GM18498 (cell line): ENCODE data around the gene SOX8.

Experiments
- ATAC-seq: cut with Tn5 transposase; IDR thresholded peaks from one replicate; pipeline ENCODE4 v1.9.1; 2021; ENCODE audit warnings: mild to moderate bottlenecking, moderate library complexity; ENCODE audit not compliant: unreplicated experiment

The SOX8 gene

DNA sequence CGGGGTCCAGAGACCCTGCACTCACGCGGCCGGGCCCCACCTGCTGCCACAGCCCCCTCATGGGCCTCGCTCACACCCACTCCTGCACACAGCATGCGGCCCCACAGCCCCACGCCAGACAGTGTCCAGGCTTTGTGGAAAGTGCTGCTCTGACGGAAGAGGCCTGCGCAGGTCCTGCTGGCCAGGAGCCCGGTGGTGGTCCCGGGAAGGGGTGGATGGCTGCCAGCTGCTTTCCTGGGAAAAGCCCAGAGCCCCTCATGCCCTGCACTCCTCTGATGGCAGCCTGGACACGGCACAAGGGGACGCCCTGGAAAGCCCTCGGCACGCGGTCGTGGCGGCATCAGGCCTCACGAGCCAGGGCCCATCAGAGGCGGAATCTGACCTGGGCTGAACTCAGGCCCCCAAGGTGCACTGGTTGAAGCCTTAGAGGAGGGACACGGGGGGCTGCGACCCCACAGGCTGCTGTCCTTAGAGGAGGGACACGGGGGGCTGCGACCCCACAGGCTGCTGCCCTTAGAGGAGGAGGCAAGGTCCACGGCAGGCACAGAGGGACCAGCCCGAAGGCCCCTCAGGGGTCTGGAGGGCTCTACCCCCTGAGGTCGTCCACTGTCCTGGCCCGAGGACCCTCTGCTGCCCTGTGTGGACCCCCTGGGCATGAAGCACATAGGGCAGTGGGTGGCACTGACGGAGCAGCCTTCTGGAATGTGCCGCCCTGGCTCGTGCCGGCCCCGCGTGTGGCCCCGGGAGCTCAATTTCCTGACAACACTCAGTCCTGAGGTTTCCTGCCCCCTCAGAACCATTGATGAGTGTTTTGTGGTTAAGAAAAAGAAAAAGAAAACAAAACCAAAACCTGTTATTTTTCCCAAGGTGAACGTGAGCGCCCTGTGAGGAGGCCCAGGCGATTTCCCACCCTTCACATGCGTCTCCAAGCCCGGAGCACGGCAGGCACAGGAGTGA, 22.1 kb downstream of the SOX8 start:
- no peak for ATAC-seq

DNA sequence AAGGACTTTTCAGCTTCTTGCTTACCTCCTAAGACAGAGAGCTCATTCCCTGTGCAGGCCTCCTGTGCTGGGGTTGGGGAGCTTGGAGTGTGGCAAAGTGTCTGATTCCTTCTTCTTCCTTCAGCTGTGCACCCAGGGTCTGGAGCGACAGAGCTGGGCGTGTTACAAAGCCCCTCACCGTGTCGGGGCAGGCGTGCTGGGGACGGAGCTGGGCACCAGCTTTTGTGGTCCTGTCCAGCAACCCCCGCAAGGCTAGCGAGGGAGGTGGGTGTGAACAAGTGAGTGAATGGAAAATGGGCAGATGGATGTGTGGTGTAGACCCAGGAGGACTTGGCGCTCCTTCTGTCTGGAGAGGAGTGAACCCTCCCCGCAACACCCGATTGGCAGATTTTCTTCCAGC, 23.7 kb downstream of the SOX8 start:
- ATAC-seq, result no peak

DNA sequence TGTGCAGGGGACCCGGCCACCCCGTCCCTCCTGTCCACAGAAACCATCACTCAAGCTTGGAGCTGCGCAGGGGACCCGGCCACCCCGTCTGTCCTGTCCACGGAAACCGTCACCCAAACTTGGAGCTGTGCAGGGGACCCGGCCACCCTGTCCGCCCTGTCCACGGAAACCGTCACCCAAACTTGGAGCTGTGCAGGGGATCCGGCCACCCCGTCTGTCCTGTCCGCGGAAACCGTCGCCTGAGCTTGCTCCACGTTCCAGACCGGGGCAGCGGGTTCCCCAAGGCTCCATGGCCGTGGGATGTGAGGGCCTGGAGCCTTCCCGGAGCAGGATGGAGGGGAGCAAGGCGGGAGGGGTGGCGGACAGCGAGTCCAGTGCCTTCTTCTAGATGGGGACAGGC, 25.2 kb downstream of the SOX8 start:
- ATAC-seq, result no peak

DNA sequence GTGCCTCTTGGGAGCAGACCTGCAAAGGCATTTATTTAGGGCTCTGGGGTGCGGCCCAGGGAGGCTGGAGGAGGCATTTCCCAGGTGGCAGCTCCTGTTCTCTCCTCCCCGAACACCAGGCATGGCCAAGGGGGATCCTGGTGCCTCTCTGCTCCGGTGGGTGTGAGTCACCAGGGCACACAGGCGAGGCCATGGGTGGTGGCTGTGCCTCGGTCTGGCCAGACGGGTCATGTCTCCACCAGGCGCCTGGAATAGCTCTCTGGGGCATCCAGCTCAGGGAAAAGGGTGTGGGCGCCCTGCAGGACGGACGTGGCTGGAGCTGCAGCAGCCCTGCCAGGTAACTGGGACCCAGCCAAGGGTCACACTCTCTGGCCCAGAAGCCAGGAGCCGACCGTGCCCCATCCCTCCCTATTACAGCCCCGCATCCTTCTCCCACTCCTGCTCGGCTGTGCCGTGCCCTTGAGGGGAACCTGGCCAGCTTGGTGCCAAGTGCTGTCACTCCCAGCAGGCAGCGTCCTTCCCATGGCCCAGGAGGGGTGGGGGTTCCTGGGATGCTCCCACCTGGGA, 25.8 kb downstream of the SOX8 start:
- ATAC-seq, result no peak

DNA sequence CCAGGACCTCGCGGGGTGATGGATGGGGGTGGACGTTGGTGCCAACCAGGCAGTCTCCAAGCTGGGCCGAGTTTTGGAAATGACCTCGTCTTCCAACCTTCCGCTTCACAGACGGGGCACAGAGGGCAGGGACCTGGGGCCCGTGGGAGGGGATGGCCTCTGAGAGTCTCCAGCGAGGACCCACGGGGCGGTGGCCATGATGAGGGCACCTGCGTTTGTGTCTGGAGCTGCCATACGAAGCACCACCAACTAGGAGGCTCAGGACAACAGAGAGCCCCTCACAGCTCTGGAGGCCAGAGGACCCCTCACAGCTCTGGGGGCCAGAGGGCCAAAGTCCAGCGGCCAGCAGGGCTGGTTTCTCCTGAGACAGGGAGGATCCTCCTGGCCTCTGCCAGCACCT, 26.5 kb downstream of the SOX8 start:
- ATAC-seq, result no peak

DNA sequence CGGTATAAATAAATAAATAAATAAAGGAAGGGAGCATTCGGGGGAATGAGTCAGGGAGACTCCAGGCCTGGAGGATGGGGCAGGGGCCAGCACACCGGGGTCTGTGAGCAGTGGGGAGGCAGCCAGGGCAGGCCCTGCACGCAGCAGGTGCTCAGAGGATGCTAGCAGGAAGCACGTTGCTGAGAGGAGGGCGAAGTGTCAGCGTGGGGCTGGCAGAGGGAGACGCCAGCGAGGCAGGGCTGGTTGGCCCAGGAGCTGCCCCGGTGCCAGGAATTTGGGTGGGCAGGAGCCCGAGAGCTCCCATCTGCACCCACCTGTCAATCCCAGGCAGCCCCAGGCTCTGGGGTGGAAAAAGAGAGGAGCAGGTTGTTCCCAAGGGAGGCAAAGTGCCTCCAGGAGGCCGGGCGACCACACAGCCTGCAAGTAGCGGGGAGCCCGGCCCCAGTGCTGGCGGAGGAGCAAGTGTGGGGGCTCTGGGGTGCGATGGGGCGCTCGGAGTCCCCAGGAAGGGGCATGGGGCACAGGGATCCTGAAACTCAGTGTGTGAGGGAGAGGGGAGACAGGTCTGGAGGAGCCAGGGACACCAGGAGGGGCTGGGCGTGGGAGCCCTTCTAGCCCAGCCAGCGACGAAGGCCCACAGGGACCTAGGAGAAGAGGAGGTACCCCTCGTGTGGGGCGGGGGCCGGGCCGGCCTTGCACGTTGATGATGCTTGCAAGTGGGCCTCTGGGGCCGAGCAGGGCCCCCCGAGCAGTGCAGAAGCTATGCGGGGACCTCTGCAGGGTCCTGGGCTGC, 28.0 kb downstream of the SOX8 start:
- ATAC-seq, result no peak

DNA sequence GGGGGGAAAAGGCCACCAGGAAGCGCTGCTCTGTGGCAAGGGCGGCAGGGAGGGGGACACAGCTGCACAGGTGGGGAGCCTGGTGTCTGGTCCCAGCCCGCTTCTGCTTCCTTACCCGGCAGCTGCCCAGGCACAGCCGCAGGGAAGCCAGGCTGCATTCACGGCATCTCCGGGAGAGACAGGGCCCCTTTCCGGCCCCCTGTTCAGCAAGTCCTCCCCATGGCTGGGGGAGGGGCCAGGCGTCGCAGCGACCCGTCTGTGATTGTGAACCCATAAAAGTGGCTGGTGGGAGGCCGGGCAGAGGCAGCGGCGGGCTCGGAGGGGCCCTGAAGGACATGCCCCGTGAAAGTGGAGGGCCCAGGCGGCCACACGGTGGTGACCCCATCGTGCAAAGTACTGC, 28.7 kb downstream of the SOX8 start:
- no peak for ATAC-seq

DNA sequence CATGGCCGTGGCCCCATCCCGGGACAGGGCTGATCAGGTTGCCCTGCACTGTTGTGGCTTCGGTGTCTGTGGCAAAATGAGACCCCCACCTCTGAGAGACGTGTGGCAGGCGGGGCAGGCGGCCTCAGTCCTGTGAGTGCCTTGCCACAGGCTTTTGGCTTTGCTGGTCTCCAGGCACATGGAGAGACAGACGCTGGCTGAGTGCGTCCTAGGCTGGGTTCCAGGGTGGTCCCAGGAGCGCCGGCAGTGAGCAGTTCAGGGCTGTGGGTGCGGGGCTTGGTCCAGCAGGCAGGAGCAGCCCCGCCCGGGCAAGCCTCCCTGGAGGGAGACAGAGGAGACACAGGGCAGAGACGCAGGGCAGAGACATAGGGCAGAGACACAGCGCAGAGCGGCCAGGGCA, 29.2 kb downstream of the SOX8 start:
- ATAC-seq, result no peak

DNA sequence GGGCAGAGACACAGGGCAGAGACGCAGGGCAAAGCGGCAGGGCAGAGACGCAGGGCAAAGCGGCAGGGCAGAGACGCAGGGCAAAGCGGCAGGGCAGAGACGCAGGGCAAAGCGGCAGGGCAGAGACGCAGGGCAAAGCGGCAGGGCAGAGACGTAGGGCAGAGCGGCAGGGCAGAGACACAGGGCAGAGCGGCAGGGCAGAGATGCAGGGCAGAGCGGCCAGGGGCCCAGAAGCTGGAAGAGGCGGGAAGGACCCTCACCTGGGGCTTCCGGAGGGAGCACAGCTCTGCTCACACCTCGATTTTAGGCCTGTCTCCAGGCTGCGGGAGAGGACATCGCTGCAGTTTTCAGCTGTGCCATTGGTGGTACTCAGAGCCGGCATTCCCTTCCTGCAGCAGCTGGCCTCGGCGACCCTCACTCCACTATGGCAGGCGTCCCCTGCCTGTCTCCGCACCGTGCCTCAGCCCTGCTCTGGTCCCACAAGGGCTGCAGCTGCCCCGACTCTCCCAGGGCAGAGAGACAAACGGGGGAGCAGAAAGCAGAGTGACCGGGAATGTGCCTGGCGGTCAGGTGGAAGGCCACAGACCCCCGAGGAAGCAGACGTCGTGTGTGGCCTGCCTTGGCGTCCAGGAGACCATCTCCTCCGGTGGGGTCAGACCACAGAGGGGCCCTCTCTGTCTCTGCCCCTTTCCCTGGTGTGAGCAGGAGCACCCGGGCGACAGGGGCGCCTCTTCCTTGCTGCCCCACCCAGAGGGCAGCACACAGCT, 29.9 kb downstream of the SOX8 start:
- ATAC-seq, result no peak

DNA sequence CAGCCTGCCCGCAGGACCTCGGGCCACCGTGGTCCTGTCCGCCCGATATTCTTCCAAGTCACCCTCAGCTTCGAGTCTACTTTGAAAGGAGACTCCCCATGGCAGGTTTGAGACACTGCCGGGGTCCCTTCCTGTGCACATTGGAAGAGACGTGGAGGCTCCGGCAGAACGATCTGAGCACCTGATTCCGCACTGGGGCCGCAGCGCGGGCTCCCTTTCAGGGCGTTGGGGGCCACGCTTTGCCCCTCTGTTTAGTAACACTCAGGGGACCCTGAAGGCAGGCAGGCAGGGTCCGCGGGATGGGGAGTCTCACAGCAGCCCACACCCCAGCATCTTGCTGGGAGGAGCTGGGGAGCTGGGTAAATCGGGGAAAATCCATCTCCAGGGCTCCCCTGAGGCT, 30.6 kb downstream of the SOX8 start:
- ATAC-seq, result no peak

DNA sequence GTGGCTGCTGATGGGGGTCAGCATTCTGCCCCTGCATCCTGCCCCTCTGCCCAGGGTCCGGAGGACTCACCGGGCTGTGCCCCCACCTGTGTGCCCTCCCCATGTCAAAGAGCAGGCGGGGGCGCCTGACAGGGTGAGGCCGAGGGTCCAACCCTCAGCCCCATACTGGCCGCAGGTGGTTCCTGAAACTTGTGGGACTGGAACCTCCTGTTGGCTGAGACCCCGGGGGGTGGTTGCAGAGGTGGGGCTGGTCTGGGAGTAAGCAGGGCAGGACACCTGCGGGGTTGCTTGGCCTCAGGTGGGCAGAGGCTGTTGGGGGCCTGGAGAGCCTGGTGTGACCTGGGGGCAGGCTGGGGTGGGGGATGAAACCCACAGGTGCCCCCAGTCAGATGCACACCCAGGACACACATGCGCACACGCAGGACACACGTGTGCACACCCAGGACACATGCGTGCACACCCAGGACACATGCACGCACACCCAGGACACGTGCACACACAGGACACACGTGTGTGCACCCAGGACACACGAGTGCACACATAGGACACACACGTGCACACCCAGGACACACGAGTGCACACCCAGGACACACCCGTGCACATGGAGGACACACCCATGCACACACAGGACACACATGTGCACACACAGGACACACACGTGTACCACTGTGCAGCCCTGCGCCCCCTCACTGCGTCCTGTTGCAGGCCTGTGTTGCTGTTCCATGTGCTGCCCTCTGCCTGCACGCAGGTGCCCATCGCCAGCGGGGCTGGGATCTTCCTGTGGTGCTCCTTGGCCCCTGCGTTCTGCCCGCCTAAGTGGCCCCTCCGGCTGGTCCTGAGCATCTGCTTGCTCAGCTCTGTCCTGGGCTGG, 31.4 kb downstream of the SOX8 start:
- ATAC-seq, result no peak

DNA sequence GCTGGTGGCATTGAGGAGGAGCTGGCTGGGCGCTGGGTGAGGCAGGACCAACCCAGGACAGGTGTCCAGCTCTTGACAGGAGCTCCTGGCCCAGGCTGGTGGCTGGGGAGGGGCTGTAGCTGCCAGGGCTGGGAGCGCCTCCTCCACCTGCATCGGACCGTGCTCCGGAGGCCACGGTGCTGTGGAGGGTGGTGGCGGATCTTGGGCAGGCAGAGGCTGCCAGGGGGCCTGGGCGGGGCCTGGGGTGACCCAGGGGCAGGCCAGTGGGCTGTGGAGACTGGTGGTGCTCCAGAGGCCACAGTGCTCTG, 32.0 kb downstream of the SOX8 start:
- no peak for ATAC-seq

DNA sequence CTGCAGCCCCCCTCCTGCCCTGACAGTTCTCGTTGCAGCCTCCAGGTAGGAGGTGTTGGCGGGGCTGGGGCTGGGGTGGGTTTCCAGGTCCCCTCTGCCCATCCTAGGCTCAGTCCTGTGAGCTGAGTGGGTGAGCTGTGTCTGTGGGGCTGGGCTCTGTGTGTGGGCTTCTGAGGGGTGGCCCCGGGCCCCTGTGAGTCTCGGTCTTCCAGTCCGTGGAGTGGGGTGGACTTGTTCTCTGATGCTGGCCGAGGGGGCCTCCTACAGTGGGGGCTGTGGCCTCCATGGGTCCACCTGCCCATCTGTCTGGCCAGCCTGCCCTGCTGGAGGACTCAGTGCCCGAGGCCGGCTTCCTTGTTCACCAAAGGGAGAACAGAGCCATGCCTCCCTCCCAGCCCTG, 32.7 kb downstream of the SOX8 start:
- no peak for ATAC-seq

DNA sequence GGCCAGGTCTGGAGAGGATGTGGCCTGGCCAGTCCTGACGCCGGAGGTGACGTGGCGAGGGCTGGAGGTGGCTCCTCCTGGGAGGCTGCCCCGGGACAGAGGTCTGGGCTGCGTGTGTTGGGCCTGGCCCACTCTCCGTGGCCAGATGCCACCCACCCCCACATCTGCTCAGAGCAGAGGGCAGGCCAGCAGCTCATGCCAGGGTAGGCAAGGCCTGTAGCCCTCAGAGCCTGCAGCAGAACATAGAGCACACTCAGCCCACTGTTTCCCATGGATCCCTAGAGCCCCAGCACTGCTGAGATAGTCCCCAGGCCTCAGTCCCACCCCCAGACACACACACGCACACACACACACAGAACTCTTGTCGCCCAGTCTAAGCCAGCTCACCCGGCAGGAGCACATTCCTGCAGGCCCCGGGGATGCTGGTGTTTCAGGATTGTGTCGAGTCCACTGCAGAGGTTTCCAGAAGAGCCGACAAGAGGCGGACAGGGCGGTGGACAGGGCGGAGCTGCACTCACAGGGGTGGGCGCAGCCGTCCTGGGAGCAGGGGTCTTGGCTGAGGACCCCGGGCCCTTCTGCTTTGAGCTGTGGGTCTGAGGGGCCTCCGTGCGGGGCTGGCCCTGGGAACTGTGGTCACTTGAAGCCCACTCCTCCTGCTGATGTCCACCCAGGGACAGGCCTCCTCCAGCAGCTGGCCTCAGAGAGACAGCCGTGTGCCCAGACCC, 33.4 kb downstream of the SOX8 start:
- ATAC-seq, result no peak

DNA sequence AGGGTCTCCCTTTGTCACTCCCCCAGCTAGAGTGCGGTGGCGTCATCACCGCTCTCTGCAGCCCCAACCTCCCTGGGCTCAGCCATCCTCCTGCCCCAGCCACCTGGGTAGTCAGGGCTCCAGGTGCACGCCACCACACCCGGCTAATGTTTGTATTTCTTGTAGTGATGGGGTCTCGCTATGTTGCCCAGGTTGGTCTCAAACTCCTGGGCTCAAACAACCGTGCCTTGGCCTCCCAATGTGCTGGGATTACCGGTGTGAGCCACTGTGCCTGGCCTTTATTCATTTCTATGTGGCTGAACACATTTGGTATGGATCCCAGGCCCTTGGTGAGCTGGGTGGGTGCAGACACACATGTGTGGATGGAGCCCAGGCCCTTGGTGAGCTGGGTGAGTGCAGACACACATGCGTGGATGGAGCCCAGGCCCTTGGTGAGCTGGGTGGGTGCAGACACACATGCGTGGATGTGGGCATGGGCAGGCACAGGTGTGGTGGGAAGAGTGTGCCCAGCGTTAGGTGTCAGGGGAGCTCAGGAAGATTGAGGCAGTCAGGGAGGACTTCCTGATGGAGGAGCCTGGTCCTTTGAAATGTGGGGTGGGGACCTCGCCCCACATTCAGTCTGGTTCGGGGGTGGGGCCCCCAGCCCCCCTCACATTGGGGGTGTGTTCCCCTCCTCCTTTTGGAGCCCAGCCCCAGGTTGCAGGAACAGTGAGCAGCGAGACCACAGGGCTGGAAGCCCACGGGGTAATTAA, 37.1 kb downstream of the SOX8 start:
- no peak for ATAC-seq

DNA sequence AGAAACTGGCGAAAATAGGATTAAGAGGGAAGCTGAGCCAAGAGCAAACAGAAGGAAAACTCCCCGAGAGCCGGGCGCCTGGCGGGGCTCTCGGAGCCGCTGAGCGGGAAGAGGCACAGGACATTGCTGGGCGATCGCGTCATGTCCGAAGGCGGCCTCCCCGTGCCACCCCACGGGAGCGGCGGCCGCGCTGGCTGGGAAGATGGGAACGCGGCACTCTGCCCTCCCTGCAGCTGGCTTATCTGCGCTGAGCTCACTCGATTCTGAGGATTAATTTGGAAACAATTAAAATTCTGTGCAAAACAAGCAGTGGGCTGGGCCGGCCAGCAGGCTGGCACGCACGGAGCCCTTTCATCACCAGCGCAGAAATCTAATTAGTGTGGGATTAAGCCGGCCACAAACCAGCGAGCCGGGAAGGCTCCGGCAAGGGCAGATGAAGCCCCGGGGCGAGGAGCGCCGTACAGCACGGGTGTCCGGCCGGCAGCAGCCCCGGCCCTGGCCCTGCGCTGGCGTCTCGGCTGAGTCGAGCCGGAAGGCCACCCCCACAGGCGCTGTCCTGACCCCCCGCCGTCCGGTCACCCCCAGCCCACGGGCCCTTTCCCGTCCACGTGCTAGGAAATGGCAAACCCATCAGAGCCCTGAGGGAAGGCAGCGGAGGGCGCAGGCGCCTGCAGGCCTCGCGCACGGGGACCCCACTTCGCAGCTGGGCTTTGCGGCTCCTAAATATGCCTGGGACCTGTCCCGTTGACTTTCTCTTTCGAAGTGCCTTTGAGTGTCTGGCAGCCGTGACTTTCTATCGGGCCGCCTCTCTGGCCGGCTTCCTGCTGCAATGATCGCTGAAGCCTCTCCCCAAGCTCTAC, 37.9 kb downstream of the SOX8 start:
- no peak for ATAC-seq

DNA sequence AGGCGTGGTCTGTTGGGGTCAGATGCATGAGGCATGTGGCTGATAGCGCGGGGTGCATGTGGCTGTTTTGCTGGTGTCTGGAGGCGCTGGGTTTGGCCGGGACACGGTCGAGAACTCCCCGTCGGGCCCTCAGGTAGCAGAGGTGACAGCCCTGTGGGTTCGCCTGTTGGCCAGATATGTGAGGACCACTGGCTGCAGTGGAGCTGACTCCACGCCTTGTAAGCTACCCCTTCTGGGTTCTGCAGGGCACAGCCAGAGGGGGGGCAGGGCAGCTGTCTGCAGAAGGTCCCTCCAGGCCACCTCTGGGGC, 38.5 kb downstream of the SOX8 start:
- no peak for ATAC-seq

DNA sequence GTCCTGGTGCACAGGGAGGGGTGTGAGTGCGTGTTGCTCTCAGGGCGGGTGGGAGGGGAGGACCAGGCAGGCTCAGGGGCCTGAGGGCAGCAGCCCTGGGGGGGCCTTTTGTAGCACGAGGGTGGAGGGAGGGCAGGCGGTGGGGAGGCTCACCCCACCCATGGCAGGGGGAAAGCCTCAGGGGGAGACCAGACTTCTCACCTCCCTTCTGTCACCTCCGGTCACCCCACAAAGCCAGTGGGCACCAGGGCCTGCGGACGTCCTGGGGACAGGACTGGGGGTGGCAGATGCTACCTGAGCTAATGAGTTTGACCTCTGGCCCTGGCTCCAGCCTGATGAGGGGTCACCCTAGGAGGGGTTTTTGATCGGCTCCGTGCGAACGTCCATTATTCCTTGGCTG, 39.0 kb downstream of the SOX8 start:
- ATAC-seq, result no peak
